GM21423 (cell line): ENCODE results near the gene SMCR8.
"Not testable (repeated sequence)": the region's sequence is repeated elsewhere in the genome, so short reads cannot be mapped to it uniquely, and the experiment has no call there.

Source experiments
- ATAC-seq: cut with Tn5 transposase; IDR thresholded peaks from one replicate; pipeline ENCODE4 v1.9.1; 2021; ENCODE audit warnings: mild to moderate bottlenecking, moderate library complexity; ENCODE audit not compliant: unreplicated experiment

SMCR8 gene, protein sequence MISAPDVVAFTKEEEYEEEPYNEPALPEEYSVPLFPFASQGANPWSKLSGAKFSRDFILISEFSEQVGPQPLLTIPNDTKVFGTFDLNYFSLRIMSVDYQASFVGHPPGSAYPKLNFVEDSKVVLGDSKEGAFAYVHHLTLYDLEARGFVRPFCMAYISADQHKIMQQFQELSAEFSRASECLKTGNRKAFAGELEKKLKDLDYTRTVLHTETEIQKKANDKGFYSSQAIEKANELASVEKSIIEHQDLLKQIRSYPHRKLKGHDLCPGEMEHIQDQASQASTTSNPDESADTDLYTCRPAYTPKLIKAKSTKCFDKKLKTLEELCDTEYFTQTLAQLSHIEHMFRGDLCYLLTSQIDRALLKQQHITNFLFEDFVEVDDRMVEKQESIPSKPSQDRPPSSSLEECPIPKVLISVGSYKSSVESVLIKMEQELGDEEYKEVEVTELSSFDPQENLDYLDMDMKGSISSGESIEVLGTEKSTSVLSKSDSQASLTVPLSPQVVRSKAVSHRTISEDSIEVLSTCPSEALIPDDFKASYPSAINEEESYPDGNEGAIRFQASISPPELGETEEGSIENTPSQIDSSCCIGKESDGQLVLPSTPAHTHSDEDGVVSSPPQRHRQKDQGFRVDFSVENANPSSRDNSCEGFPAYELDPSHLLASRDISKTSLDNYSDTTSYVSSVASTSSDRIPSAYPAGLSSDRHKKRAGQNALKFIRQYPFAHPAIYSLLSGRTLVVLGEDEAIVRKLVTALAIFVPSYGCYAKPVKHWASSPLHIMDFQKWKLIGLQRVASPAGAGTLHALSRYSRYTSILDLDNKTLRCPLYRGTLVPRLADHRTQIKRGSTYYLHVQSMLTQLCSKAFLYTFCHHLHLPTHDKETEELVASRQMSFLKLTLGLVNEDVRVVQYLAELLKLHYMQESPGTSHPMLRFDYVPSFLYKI

GRCh38 chr17:18314731-18315561, at the start of gene SMCR8, which contains the start of gene TOP3A:
SMCR8 (plus strand) TSS chr17:18315293; CDS start chr17:18315790, 497 bp downstream.
TOP3A (minus strand) TSS chr17:18314994; CDS start chr17:18314778, 216 bp downstream.
- peak; percentile 78 for ATAC-seq

DNA sequence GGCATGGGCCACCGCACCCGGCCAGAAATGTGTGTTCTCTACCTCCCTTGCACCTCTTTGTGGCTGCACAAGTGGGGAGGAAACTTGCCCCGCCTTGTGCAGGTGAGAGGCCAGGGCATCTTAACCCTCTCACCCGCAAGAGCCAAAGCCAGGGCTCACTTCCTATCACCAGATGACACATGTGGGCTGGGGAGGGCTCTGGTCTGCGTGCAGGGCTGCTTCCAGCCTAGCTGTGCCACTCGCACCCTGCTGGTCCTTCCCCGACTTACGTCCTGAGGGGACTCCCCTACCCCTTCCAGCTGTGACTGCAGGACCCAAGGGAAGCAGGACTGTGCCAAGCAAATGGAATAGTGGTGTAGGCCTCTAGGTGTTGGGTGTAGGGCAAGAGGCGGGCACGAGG, 47.7 kb upstream of the SMCR8 start:
- no peak for ATAC-seq

DNA sequence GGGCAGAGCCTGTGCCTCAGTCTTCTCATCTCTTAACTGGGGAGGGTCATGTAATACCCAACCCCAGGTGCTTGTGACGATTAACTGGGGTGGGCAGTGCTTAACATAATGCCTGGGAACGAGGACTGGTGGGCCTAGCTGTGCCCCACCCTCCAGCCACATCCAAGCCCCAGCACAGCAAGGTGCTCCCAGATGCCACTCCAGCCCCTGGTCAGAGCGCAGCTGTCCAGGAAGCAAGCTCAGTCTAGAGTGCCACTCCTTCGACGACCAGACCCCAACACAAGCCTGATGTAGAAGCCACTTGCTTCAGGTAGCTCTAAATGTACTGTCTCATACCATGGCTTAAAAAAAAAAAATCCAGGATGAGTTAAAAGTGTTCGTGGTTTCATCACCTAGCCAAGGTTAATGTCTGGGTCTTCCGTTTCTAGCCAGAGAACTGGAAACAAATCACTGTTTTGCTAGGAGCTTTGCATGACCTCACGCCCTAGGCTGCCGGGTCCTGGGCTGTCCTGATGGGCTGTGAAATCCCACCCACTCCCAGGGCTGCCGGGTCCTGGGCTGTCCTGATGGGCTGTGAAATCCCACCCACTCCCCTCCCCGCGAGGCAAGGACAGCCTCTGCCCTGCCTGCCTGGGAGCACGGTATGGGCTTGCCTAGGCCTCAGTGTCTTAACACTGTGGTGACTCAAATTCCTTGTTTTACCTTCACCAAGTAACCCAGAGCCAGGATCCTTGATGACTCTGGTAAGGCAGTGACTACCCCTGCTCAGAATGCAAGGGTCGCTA, 47.0 kb upstream of the SMCR8 start:
- no peak for ATAC-seq

- ATAC-seq, result no peak
Observed at GRCh38 chr17:18270046-18270931, 44.8 kb upstream of the SMCR8 start.

DNA sequence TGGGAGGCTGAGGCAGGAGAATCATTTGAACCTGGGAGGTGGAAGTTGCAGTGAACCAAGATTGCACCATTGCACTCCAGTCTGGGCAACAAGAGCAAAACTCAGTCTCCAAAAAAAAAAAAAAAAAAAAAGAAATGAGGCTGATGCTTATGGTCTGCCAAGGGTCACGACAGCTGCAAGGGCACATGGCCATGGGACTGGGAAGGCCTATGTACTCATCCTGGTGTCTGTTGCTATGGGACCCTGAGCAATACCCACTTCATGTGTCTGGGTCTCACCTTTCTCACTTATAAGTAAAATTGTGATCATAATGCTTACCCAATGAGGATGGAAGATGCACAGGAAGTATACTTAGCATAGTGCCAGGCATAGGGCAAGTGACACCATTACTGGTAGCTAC, 38.0 kb upstream of the SMCR8 start:
- ATAC-seq, result no peak

- no peak for ATAC-seq
Observed at GRCh38 chr17:18278867-18279266, 36.2 kb upstream of the SMCR8 start.

DNA sequence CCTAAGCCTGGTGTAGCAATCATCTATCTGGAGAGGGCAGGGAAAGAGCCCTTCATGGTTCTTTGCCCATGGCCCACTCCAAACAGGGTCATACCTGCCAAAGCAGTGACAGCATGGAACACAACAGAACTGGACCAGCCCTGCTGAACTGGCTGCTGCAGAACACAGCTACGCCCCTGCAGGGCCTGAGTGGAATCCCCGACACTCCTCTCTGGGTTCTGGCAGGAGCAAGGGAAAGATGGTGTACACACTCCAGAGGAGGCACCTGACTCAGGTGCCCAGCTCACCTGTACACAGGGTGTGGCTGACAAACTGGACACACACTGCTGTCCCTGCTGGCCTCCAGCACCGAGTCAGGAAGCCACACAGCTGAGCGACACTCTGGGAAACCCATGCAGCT, 34.8 kb upstream of the SMCR8 start:
- no peak for ATAC-seq

DNA sequence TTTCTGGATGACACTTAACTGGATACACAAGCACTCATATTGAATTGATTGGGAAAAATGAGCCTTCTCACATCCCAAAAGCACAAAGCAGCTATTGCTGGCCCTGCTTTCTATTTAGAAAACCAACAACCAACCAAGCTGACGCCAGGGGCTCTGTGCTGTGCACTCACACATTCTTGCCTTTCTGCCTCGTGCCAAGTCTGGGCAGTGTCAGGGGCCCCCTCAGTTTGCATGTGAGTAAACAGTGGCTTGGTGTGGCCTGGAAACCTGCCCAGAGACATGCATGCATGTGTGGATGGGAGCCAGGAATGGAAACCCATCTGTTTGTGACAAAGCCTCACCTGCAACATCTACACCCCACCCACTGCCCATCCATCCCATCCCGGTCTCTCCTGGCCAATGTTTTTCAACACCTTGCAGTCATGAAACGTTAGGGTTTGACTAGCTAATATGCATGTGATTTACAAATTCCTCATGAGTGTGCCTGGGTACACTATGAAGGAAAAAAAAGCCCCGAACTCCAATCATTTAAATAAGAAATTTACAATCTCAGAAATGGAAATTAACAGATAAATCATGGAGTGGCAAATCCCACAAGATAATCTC, 34.2 kb upstream of the SMCR8 start:
- no peak for ATAC-seq

GRCh38 chr17:18281788-18282187, 33.3 kb upstream of the SMCR8 start:
- ATAC-seq, result no peak

- no peak for ATAC-seq
Observed at GRCh38 chr17:18285296-18285695, 29.8 kb upstream of the SMCR8 start.

DNA sequence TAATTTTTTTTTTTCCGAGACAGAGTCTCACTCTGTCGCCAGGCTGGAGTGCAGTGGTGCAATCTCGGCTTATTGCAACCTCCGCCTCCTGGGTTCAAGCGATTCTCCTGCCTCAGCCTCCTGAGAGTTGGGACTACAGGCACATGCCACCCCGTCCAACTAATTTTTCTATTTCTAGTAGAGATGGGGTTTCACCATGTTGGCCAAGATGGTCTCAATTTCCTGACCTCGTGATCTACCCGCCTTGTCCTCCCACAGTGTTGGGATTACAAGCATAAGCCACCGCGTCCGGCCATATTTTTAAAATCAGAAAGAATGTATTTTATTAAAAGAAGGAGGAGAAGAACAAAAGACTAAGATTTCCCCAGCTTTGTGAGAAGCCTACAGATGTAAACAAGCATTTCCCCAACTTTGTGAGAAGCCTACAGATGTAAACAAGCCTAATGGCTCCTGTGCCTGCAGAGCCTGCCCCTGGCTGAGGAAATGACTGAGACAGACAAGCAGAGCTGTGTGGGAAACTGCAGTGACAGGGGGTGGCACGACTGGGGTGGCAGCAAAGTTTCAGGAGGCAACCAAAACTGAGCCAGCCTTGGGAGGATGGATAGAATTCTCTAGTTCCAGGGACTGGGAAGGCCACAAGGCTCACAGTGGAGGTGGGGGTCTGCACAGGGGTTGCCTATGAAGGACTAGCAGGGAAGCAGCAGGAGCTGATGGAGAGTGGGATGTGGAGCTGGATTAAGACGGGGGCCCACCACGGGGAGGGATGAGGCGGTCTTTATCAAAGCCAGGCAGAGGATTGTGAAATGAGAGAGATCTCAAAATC, 23.2 kb upstream of the SMCR8 start:
- no peak for ATAC-seq

GRCh38 chr17:18298061-18298460, 17.0 kb upstream of the SMCR8 start:
- not testable (repeated sequence) for ATAC-seq

DNA sequence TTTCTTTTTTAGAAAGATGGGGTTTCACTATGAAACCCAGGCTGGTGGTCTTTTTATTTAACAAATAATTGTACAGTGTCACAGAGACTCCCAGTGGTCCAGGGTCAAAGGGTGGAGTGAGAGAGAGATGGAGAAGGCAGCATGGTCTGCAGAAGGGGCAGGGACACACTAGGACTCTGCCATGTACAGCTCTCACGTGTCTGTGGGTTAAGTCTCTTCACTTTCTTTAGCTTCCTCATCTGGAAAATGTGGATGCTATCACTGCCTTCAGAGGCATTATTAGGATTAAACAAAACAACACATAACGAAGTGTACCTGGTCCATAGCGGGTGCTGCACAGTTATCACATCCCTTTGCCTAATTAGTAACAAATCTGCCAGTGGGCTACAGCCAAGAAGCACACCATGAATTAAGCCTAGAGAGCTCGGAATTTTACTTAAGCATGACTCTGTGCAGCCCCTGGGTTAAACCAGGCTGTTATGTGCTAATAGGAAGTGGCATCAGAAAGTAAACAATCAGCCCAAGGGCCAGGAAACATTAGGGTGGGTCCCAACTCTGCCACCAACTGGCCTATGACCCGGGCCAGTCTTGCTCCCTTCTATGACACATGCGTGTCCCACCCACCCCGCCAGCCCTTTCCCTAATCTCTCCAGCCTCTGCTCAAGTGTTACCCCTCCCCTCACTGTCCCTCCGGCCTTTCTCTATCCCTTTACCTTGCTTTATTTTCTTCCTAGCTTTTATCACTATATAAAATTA, 14.2 kb upstream of the SMCR8 start:
- no peak for ATAC-seq

GRCh38 chr17:18303206-18303605, 11.9 kb upstream of the SMCR8 start:
- not testable (repeated sequence) for ATAC-seq

DNA sequence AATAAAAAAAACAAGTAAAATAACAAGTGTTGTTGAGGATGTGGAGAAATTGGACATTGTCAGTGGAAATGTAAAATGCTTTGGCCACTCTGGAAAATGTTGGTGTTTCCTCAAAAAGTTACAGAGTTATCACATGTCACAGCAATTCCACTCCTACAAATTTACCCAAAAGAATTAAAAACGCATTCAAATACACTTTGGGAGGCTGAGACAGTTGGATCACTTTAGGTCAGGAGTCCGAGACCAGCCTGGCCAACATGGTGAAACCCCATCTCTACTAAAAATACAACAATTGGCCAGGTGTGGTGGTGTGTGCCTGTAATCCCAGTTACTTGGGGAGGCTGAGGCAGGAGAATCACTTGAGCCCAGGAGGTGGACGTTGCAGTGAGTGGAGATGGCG, 5.9 kb upstream of the SMCR8 start:
- ATAC-seq, result no peak

- peak; percentile 16 for ATAC-seq
Observed at GRCh38 chr17:18314059-18314730, 898 bp upstream of the SMCR8 start.

- peak; percentile 10 for ATAC-seq
Observed at GRCh38 chr17:18315562-18315922, 449 bp downstream of the SMCR8 start.
